DMS 273 (cell line): ENCODE data around the gene CCDC148.
"Not testable (repeated sequence)": the region's sequence is repeated elsewhere in the genome, so short reads cannot be mapped to it uniquely, and the experiment has no call there.

Source experiments
- DNase-seq: peaks from one replicate; lab custom pipeline; 2025; ENCODE audit not compliant: unreplicated experiment; lab: John Stamatoyannopoulos, UW

The CCDC148 gene

GRCh38 chr2:158359846-158360245 is 96.7 kb downstream of the CCDC148 start:
- DNase-seq, result no peak

- no peak for DNase-seq
These were observed 98.9 kb downstream of the CCDC148 start for GRCh38 chr2:158357699-158358098.

DNA sequence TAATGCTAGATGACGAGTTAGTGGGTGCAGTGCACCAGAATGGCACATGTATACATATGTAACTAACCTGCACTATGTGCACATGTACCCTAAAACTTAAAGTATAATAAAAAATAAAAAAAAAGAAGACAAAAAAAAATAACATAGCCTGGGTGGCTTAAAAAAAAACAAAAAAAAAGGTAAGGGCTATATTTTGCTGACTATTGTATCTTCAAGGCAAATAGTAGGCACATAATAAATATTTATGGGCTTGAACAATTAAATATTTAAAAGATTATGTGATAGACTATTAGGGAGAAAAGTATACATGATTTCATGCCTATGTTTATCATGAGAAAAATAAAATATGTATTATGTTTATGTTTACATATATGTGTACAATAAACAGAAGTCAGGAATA is 99.4 kb downstream of the CCDC148 start:
- no peak for DNase-seq

- not testable (repeated sequence) for DNase-seq
These were observed 105.1 kb downstream of the CCDC148 start for GRCh38 chr2:158351466-158351816.

DNA sequence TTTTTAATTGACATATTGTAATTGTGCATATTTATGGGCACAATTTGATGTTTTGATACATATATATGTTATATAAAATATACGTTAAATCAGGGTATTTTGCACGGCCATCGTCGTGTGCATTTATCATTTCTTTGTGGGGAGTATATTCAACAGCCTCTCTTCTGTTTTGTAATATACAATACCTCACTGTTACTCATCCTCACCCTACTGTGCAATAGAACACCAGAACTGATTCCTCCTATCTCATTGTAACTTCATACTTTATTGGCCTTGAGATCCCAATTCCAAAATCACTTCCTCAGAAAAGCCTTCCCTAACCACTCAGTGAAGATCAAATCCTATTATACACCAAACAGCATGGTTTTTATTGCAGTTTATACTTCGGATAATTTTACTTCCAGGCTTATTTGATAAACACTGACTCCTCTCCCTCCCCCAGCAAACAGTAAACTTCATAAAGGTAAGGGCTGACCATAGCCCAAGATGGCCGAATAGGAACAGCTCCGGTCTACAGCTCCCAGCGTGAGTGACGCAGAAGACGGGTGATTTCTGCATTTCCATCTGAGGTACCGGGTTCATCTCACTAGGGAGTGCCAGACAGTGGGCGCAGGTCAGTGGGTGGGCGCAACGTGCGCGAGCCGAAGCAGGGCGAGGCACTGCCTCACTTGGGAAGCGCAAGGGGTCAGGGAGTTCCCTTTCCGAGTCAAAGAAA is 105.6 kb downstream of the CCDC148 start:
- DNase-seq, result not testable (repeated sequence)

DNA sequence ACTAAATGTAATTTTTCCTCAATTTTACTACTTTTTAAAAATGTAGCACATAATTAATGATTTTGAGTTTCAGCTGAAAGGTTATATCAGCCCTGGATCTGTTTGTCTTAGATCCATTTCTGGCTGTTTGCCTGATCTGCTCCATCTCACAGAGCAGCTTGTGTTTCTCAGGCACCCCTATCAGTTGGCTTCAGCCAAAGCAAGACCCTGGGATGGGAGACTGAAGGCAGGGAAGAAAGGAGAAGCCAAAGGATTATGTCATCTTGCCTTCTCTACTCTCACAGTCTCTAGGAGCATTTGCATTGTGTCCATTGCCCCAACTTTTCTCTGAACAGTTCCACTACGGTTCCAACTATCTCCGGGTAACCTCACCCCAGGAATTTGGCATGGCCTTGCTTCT is 110.5 kb downstream of the CCDC148 start:
- no peak for DNase-seq

DNA sequence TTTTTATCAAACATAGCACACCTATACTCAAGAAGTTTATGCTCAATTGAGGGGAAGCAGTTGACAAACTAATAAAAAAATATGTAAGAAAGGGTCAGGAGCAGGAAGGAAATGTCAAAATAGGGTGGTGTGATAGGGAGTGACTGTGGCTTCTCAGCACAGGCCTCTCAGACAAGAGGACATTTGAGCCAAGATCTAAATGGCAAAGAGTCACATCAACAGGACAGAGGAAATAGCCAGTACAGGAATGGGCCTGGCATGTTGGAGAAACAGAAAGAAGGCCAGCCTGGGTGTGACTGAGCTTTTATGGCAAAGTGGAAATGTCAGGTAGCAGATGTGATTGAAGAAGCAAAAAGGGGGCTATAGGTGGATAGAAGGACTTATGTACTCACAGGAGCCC is 117.0 kb downstream of the CCDC148 start:
- no peak for DNase-seq

- no peak for DNase-seq
These were observed 119.5 kb downstream of the CCDC148 start for GRCh38 chr2:158337018-158337417.

GRCh38 chr2:158331799-158332198 is 124.8 kb downstream of the CCDC148 start:
- DNase-seq, result not testable (repeated sequence)

DNA sequence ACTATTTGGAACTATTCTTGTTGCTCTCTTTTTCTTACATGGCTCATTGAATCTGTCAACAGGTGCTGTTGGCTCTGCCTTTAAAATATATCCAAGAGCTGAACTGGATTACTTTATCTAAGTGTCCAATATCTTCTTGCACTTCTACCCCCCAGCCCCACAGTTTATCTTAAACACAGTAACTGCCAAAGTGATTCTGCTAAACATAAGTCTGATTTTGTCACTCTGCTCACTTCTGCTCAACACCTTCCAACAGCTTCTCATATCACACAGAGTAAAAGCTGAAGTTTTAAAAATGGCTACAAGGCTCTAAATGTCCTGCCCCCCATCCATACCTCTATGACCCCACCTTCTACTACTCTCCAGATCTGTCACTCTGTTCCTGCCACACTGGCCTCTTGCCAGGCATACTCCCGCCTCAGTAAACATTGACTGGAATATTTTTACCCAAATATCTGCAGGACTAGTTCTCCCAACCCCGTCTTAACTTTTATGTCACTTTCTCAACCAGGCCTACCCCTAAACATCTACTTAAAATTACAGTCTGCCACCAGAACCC is 130.7 kb downstream of the CCDC148 start:
- no peak for DNase-seq

GRCh38 chr2:158325031-158325781 is 131.3 kb downstream of the CCDC148 start:
- no peak for DNase-seq

GRCh38 chr2:158323381-158323780 is 133.2 kb downstream of the CCDC148 start:
- DNase-seq, result no peak

DNA sequence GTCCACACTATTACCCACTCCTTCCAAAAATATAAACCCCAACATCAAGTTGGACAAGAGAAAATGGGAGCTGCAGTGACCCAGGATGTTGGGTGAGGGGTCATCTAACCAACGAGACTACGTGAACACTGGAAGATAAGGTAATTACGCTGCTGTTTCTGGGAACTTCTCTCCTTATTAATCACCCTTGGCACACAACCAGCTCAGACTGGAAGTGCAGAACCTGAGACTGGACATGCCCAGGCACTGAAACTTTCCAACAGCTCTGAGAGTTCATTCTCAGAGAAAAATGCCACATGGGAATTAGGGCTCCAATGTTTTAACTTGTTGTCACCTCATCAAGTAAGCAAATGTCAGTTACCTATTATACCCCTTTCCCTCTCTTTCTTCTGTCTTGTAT is 135.3 kb downstream of the CCDC148 start:
- DNase-seq, result peak; percentile 57

GRCh38 chr2:158319269-158319668 is 137.3 kb downstream of the CCDC148 start:
- peak; percentile 8 for DNase-seq

GRCh38 chr2:158317642-158318041 is 138.9 kb downstream of the CCDC148 start:
- no peak for DNase-seq

- DNase-seq, result no peak
These were observed 140.6 kb downstream of the CCDC148 start for GRCh38 chr2:158315803-158316414.

DNA sequence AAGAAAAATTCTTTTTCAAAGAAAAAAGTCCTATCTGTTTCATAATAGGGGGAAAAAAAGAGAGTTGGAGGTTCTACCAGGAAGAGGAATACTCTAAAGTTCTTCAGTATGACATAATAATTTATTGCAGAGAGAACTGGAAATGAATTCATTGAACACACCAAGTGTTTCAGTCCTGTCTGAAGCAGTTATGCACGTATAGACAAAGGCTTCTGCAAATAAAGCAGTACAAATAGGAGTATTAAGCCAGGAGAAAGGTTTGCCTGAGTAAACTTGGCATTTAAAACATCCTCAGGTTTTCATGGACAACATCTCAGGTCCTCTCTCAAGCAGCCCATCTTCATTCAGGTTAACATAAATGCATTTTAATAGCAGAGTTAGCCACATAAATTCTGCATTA is 141.6 kb downstream of the CCDC148 start:
- no peak for DNase-seq

DNA sequence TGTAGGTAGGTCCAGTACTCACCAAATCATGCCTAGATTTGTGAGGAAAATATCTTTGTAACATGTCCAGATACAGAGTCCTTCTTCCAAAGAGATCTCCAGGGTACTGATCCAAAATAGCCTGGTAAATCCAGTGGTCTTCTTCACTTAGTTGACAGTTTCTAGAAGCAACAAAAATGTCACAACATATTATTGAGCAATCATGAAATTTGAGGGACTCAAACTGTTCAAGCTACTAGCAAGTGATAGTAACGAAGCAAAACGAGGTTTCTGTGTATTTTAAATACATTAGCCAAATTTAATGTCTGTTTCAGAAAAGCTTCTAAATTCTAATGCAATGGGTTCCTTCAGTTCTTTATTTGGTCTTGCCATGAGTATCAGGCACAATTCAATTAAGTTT is 142.8 kb downstream of the CCDC148 start:
- no peak for DNase-seq

GRCh38 chr2:158312981-158313380 is 143.6 kb downstream of the CCDC148 start:
- DNase-seq, result no peak

DNA sequence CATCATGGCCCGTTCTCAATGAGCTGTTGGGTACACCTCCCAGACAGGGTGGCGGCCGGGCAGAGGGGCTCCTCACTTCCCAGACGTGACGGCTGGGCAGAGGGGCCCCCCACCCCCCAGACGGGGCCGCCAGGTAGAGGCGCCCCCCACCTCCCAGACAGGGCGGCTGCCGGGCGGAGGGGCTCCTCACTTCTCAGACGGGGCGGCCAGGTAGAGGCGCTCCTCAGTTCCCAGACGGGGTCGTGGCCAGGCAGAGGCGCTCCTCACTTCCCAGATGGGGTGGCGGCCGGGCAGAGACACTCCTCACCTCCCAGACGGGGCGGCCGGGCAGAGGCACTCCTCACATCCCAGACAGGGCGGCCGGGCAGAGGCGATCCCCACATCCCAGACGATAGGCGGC is 146.1 kb downstream of the CCDC148 start:
- not testable (repeated sequence) for DNase-seq

DNA sequence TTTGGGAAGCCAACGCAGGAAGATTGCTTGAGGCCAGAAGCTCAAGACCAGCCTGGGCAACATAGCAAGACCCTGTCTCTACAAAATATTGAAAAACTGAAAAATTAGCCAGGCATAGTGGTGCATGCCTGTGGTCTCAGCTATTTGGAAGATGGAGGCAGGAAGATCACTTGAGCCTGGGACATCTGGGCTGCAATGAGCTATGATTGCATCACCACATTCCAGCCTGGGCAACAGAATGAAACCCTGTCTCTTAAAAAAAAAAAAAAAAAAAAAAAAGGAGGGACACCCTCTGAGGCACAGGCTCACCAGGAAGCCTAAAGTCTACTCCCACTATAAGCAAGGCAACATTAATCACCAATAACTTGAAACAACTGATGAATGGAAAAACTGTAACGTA is 151.1 kb downstream of the CCDC148 start:
- DNase-seq, result no peak

- no peak for DNase-seq
These were observed 156.2 kb downstream of the CCDC148 start for GRCh38 chr2:158300394-158300793.
